ENCODE data around the gene PMCH.
"Not testable (repeated sequence)": the region's sequence is repeated elsewhere in the genome, so short reads cannot be mapped to it uniquely, and the experiment has no call there.

PMCH gene

GRCh38 chr12:102197789-102198188, at the start of gene PMCH:
Gene PMCH, minus strand, starts transcription at chr12:102197833. Its CDS starts 63 bp downstream, at chr12:102197770.
- DNase-seq: no peak

- DNase-seq: not testable (repeated sequence)
Measured at GRCh38 chr12:102240859-102241258, 43.2 kb upstream of the PMCH start.

- DNase-seq: no peak
Measured at GRCh38 chr12:102234599-102234998, 37.0 kb upstream of the PMCH start.

- DNase-seq: no peak
Measured at GRCh38 chr12:102232446-102232845, 34.8 kb upstream of the PMCH start.

GRCh38 chr12:102232036-102232435, 34.4 kb upstream of the PMCH start:
- no peak for DNase-seq

GRCh38 chr12:102227954-102228353, 30.3 kb upstream of the PMCH start:
- no peak for DNase-seq

GRCh38 chr12:102220736-102221135, 23.1 kb upstream of the PMCH start:
- no peak for DNase-seq

- no peak for DNase-seq
Measured at GRCh38 chr12:102215992-102216691, 18.5 kb upstream of the PMCH start.

- no peak for DNase-seq
Measured at GRCh38 chr12:102204025-102204424, 6.4 kb upstream of the PMCH start.

GRCh38 chr12:102202556-102202955, 4.9 kb upstream of the PMCH start:
- DNase-seq: no peak

GRCh38 chr12:102201436-102202061, 3.9 kb upstream of the PMCH start:
- no peak for DNase-seq

- DNase-seq: no peak
Measured at GRCh38 chr12:102195826-102196225, 1.8 kb downstream of the PMCH start.

GRCh38 chr12:102182635-102183034, 15.0 kb downstream of the PMCH start:
- no peak for DNase-seq

GRCh38 chr12:102174761-102175160, 22.9 kb downstream of the PMCH start:
- DNase-seq: no peak

GRCh38 chr12:102174117-102174516, 23.5 kb downstream of the PMCH start:
- no peak for DNase-seq

- DNase-seq: no peak
Measured at GRCh38 chr12:102172436-102172835, 25.2 kb downstream of the PMCH start.

- DNase-seq: no peak
Measured at GRCh38 chr12:102171951-102172350, 25.7 kb downstream of the PMCH start.

- peak in 1 of 2 experiments; percentile 17 for DNase-seq
Measured at GRCh38 chr12:102169922-102170621, 27.6 kb downstream of the PMCH start.

- peak; percentile 31 to 41 for DNase-seq
Measured at GRCh38 chr12:102167821-102168604, 29.6 kb downstream of the PMCH start.

GRCh38 chr12:102163383-102163782, 34.2 kb downstream of the PMCH start:
- no peak for DNase-seq

- not testable (repeated sequence) for DNase-seq
Measured at GRCh38 chr12:102155206-102155605, 42.4 kb downstream of the PMCH start.

- DNase-seq: not testable (repeated sequence)
Measured at GRCh38 chr12:102147062-102147587, 50.5 kb downstream of the PMCH start.
